ENCODE measurements around the gene CTXN2.

DNA sequence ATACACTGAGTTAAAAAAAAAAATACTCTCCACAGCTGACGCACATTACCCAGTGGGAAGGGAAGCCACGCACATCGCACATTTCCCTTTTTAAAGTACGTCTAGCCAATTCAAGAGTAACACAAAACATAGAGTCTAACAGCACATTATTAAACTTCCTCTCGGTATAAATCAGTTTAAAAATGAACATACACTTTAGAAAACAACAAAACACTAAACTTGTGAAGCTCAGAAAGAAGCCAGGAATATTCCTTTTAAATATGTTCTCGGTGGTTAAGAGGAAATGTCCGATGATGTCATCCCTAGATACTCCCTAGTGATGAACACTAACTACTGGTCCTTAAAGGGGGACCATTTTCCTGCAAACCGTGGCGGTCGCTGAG lies 14.1 kb upstream of the CTXN2 start:
- TF ChIP-seq, protein P1, sequence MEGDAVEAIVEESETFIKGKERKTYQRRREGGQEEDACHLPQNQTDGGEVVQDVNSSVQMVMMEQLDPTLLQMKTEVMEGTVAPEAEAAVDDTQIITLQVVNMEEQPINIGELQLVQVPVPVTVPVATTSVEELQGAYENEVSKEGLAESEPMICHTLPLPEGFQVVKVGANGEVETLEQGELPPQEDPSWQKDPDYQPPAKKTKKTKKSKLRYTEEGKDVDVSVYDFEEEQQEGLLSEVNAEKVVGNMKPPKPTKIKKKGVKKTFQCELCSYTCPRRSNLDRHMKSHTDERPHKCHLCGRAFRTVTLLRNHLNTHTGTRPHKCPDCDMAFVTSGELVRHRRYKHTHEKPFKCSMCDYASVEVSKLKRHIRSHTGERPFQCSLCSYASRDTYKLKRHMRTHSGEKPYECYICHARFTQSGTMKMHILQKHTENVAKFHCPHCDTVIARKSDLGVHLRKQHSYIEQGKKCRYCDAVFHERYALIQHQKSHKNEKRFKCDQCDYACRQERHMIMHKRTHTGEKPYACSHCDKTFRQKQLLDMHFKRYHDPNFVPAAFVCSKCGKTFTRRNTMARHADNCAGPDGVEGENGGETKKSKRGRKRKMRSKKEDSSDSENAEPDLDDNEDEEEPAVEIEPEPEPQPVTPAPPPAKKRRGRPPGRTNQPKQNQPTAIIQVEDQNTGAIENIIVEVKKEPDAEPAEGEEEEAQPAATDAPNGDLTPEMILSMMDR (conservative IDR thresholded peaks at IDR 0.05) = no peak
- TF ChIP-seq EZH2 (IDR thresholded peaks at IDR 0.05; ENCODE audit: low read depth) = no peak

All from PC-9 (cell line).